Occipital lobe (tissue), 2 donors: ENCODE measurements around the gene TCAIM. TPM values are rescaled to one million over a fixed set of nuclear protein-coding genes. Genes with fewer than 3 reads are reported as not detected.

ENCODE experiments used
- DNase-seq: peaks from one replicate; lab custom pipeline; 2025; lab: John Stamatoyannopoulos, UW
- total RNA-seq: library from RNA; depleted of rRNA; stranded (reverse); fragments of >200 nt; gene quantifications from one replicate; pipeline ENCODE4 v1.2.3, GENCODE V29; 2014

TCAIM gene, protein sequence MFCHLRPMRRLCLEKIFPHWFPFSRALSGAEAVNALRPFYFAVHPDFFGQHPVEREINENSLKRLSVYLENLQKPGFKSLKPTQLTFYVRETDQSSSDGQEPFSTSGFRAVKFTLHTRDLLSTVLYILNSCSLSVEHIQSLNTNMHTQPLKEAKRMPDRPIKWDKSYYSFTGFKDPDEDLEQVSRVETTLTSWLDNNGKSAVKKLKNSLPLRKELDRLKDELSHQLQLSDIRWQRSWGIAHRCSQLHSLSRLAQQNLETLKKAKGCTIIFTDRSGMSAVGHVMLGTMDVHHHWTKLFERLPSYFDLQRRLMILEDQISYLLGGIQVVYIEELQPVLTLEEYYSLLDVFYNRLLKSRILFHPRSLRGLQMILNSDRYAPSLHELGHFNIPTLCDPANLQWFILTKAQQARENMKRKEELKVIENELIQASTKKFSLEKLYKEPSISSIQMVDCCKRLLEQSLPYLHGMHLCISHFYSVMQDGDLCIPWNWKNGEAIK
- 60.5 TPM for total RNA-seq

- DNase-seq, result peak; percentile 92
Observed at GRCh38 chr3:44338010-44338827, at the start of gene TCAIM. TSS of gene TCAIM (plus strand) at chr3:44338766. CDS start at chr3:44354783, 16,017 bp downstream.

DNA sequence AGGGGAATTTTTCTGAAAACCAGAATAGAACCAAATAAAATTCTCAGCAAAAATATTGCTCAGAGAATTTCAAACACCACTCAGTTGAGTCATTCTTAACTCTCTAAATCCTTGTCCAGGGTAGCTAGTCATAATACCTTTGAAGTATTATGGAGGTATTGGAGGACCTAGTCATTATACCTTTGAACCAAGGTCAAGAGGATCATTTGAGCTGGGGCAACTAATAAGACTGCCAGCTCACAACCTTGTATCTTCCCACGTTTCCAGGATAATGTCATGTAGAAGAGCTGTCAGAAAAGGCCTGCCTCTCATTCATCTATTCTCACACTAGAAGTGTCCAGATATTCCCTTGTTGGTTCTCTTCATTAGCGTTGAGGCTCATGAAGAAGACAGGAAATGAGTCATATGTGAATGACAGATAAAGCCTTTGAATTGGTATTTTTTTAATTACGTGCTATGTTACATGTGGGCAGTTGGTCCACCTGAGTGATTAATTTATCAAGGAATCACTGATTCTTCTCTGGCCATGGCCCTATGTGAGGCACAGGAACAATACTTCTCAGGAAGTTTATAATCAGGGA, 48.6 kb upstream of the TCAIM start:
- no peak for DNase-seq

GRCh38 chr3:44292276-44292675, 46.3 kb upstream of the TCAIM start:
- no peak for DNase-seq

DNA sequence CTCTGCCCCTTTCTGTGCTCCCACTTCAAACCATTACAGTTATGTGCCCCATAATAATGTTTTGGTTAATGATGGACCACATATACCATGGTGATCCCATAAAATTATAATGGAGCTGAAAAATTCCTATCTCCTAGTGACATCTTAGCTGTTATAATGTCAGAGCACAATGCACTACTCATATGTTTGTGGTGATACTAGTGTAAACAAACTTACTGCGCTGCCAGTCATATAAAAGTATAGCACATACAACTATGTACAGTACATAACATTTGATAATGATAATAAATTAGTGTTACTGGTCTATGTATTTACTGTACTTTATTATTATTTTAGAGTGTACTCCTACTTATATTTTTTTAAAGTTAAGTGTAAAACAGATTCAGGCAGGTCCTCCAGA, 45.6 kb upstream of the TCAIM start:
- no peak for DNase-seq

- no peak for DNase-seq
Observed at GRCh38 chr3:44297255-44297654, 41.3 kb upstream of the TCAIM start.

DNA sequence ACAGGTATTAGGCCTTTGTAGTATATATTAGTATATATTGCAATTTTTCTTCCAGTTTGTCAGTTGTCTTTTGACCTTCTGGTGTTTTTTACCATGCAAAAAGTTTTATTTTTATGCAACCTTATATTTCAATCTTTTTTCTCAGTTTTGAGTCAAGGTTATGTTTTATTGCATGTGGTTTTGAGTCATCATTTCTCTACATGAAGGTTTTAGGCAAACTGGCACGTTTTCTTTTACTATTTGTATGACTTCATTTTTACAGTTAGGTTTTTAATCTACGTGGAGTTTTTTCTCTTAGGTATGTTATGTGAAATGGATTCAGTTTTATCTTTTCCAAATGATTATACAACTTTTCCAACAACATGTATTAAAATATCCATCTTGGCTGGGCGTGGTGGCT, 36.8 kb upstream of the TCAIM start:
- DNase-seq, result no peak

DNA sequence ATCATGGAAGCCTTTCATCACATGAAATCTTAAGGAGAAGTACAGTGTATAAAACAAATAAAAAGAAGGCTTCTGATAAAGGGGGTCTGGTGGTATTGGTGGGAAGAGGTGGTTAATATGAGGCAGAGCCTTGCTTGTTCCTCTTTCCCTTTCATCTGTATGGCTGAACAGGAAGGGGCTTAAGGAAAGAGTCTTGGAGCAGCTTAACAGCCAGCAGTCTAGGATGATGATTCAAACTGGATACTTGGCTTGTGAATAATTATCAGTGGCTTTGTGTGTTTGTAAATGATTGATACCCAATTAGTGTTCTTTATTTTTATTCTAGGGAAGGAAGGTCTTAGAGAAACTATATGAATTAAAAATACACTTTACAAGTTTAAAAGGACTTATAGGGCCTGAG, 29.1 kb upstream of the TCAIM start:
- no peak for DNase-seq

GRCh38 chr3:44318891-44319311, 19.7 kb upstream of the TCAIM start:
- no peak for DNase-seq

DNA sequence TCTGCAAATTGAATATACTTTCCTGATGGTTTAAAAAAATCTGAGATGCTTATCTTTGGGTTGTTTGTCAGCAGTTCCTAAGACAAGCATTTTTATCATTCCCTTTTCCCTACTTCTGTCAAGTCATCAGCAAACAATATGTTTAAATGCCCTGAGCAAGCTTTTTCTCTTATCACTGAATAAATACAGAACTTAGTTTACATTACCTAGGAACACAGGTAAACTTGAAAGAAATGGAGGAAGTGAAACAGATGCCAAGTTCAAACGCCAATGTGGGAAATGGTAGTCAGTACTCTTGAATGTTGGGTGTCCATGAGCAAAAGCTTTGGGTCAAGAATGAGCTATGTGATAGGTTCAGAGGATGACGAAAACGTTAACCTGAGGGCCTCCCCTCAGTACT, 17.2 kb upstream of the TCAIM start:
- no peak for DNase-seq

- peak; percentile 25 for DNase-seq
Observed at GRCh38 chr3:44323341-44323955, 15.1 kb upstream of the TCAIM start.

DNA sequence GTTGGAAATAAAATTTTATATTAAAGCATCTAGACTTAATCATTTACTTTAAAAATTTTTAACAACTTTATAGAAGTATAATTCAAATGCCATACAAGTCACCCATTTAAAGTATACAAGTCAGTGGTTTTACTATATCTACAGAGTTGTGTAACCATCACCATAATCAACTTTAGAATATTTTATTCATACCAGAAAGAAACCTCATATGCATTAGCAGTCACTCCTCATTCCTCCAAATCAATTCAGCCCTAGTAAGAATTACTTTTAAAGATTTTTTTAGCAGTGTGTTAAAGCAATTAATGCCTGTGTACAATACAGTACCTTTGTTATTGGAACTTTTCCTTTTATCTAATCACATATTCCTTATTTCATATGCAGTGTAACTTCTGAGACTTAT, 14.0 kb upstream of the TCAIM start:
- no peak for DNase-seq

- no peak for DNase-seq
Observed at GRCh38 chr3:44326019-44326418, 12.5 kb upstream of the TCAIM start.

DNA sequence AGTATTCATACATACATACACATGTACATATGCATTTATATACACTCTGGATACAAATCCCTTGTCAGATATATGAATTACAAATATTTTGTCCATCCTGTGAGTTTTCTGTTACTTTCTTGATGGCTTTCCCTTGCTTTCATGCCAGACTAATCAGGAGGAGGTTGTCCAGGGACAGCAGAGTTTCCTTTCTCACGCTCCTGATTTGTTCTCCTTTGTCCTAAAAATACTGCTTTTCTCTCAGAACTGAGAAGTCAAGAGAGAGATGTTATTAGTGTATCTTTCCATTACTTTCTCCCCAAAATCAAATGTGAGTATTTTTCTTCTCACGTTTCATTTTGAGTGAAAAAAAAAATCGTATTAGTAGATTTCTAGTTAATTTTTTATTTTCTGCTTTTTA, 12.1 kb upstream of the TCAIM start:
- no peak for DNase-seq

DNA sequence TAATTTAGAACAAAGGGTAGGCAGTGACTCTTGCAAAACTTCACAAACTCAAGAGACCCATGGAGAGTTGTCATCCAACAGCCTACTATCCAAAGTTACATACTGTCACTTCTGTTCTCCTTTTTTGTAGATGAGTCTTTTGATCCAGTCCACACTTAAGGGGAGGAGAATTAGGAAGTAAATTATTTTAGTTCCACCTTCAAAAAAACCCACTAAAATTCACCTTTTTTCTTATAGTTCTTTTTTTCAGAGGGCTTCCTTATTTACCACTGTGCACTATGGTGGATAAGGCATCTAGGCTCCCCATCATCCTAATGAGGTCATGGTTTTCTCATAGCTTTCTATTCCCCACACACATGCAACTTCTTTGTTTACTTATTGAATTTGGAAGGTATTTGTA, 8.6 kb upstream of the TCAIM start:
- DNase-seq, result no peak

DNA sequence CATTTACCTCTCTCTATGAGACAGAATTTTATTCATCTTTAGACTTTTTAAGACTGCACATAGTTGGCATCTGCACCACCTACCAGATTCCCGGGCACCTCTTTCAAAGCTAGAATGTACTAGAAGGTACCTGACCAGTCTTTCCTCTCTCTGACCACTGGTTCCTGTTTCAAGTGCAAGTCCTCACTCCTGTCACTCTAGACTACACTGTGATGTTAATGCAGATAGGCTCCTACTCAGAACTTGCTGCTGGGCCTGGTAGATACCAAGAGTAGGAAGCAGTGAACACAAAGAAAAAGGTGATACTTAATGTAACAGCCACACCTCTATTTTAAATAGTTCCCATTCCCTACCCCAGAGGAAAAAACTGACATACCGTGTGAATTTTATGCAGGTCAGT, 8.1 kb upstream of the TCAIM start:
- no peak for DNase-seq

DNA sequence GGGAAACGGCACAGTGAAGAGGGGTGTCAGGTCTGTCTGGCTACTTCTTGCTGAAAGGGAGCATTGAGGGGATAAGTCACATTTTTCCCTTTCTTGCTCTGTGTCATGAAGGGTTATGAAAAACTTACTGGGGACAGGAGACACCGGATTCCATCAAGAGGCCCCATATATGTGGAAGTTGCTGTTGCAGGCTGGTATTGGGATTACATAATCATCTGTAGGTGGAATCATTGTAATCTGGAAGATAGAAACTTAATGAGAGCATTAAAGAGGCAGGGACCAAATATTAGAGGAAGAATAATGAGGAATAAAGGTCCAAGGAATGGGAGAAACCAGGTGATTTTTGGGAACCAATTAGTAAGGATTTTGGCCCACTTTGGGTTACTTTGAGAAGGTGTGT, 4.2 kb upstream of the TCAIM start:
- no peak for DNase-seq

- no peak for DNase-seq
Observed at GRCh38 chr3:44337248-44337785, 1.2 kb upstream of the TCAIM start.

- DNase-seq, result no peak
Observed at GRCh38 chr3:44338828-44339127, 212 bp downstream of the TCAIM start.

DNA sequence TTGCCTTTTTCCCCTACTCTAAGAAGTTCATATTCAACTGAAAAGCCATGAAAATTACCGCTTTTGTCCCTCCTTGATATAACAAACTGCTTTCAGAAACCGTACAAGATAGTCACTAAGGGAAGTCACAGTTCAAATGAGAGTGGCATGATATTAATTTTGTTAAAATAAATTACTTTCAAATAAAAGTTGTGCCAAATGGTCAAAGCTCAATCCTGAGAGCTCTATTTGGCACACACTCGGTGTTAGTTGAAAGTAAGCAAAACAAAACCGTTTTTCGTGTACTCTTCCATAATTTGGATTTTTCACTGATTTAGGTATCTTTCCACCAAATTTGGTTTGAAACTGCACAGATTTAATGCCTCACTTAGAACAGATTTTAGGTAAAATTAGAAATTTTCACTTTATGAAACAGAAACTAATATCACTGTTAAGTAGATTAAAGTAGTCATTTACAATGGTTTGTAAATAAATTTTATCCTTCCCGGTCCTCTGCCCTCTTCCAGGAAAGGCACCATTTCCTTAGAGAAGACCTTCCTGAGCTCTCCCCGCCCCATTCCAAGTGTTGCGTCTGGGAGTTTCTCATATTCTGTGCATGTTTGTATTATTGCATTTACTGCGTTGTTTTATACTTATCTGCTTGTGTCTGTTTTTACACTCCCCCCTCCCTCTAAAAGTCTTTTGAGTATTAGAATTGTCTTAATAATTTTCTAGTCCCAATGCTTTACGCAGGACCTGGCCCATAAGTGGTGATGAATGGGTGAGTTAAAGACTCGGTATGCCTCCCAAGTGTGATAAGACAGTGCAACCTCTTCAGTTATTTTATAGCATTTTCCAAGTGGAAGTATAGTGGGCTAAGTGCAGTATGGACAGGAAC, 853 bp downstream of the TCAIM start:
- DNase-seq, result no peak

GRCh38 chr3:44340058-44340395, 1.5 kb downstream of the TCAIM start:
- no peak for DNase-seq
